Measurements from ENCODE around the gene LASP1NB.

Gene LASP1NB

DNA sequence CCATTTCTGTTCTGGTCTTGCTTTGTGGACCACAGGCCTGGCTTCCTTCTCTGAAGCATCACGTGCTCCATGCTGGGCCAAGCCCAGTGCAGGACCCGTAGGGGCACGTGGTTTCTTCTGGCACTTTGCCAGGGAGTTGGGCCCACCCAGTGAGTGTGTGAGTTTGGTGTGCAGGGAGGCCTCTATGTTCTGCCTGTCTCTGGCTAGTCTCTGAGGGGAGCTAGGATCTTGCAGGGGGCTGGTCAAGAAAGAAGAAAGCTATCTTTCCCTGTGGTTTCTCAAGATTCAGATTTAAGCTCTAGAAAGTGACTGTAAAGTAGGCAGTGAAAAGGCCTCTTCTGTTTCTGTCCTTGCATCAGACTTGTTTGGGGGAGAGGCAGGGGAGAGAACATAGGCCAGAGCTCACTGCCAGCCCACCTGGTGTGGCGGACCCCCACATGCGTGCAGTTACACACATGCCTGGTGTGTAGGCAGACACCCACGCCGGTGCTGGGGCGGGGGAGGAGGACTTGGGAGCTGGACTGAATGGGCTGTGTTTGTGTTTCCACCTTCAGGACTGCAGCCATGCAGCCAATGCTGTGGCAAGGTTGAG lies 43.7 kb upstream of the LASP1NB start (continued):
- TF ChIP-seq, protein P1, sequence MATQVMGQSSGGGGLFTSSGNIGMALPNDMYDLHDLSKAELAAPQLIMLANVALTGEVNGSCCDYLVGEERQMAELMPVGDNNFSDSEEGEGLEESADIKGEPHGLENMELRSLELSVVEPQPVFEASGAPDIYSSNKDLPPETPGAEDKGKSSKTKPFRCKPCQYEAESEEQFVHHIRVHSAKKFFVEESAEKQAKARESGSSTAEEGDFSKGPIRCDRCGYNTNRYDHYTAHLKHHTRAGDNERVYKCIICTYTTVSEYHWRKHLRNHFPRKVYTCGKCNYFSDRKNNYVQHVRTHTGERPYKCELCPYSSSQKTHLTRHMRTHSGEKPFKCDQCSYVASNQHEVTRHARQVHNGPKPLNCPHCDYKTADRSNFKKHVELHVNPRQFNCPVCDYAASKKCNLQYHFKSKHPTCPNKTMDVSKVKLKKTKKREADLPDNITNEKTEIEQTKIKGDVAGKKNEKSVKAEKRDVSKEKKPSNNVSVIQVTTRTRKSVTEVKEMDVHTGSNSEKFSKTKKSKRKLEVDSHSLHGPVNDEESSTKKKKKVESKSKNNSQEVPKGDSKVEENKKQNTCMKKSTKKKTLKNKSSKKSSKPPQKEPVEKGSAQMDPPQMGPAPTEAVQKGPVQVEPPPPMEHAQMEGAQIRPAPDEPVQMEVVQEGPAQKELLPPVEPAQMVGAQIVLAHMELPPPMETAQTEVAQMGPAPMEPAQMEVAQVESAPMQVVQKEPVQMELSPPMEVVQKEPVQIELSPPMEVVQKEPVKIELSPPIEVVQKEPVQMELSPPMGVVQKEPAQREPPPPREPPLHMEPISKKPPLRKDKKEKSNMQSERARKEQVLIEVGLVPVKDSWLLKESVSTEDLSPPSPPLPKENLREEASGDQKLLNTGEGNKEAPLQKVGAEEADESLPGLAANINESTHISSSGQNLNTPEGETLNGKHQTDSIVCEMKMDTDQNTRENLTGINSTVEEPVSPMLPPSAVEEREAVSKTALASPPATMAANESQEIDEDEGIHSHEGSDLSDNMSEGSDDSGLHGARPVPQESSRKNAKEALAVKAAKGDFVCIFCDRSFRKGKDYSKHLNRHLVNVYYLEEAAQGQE (IDR thresholded peaks at IDR 0.05; ENCODE audit: low read depth, low read length) = no peak
- no peak for TF ChIP-seq SIN3A (IDR thresholded peaks at IDR 0.05; ENCODE audit: borderline replicate concordance, low read depth, low read length)
- TF ChIP-seq MXI1 (IDR thresholded peaks at IDR 0.05; ENCODE audit: low read depth, low read length) = 0 out of 2 replicates have a peak, but pooled peaks have one; percentile 39
- TF ChIP-seq TAF1 (IDR thresholded peaks at IDR 0.05; ENCODE audit: borderline replicate concordance, low read depth, low read length) = no peak
- no peak for TF ChIP-seq NRF1 (IDR thresholded peaks at IDR 0.05; ENCODE audit: low read depth, low read length)
- no peak for TF ChIP-seq RCOR1 (IDR thresholded peaks at IDR 0.05; ENCODE audit: low read length)
- TF ChIP-seq POLR2AphosphoS5 (IDR thresholded peaks at IDR 0.05; ENCODE audit: low read depth, low read length) = no peak
- TF ChIP-seq, protein P2, sequence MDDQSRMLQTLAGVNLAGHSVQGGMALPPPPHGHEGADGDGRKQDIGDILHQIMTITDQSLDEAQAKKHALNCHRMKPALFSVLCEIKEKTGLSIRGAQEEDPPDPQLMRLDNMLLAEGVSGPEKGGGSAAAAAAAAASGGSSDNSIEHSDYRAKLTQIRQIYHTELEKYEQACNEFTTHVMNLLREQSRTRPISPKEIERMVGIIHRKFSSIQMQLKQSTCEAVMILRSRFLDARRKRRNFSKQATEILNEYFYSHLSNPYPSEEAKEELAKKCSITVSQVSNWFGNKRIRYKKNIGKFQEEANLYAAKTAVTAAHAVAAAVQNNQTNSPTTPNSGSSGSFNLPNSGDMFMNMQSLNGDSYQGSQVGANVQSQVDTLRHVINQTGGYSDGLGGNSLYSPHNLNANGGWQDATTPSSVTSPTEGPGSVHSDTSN (IDR thresholded peaks at IDR 0.05) = no peak
- TF ChIP-seq RFX5 (IDR thresholded peaks at IDR 0.05; ENCODE audit: low read length) = no peak
- peak; percentile 79 for TF ChIP-seq NFIC (IDR thresholded peaks at IDR 0.05; ENCODE audit: borderline replicate concordance)
- no peak for TF ChIP-seq GABPA (IDR thresholded peaks at IDR 0.05; ENCODE audit: low read depth)
- no peak for TF ChIP-seq RAD21 (IDR thresholded peaks at IDR 0.05; ENCODE audit: low read length)
- TF ChIP-seq YY1 (IDR thresholded peaks at IDR 0.05; ENCODE audit: low read depth) = no peak
- no peak for TF ChIP-seq TEAD4 (IDR thresholded peaks at IDR 0.05; ENCODE audit: borderline replicate concordance, insufficient read depth)
- no peak for TF ChIP-seq FOXJ3 (CRISPR knock-in tag; IDR thresholded peaks at IDR 0.05)
- no peak for TF ChIP-seq EZH2phosphoT487 (IDR thresholded peaks at IDR 0.05; ENCODE audit: borderline replicate concordance, low read depth)
- TF ChIP-seq JUND (IDR thresholded peaks at IDR 0.05) = no peak
- TF ChIP-seq, protein P3, sequence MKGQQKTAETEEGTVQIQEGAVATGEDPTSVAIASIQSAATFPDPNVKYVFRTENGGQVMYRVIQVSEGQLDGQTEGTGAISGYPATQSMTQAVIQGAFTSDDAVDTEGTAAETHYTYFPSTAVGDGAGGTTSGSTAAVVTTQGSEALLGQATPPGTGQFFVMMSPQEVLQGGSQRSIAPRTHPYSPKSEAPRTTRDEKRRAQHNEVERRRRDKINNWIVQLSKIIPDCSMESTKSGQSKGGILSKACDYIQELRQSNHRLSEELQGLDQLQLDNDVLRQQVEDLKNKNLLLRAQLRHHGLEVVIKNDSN (IDR thresholded peaks at IDR 0.05; ENCODE audit: borderline replicate concordance, low read depth) = peak; percentile 80
- no peak for TF ChIP-seq ELF1 (IDR thresholded peaks at IDR 0.05)
- TF ChIP-seq RXRA (IDR thresholded peaks at IDR 0.05; ENCODE audit: borderline replicate concordance, low read depth) = no peak
- TF ChIP-seq, protein P4, sequence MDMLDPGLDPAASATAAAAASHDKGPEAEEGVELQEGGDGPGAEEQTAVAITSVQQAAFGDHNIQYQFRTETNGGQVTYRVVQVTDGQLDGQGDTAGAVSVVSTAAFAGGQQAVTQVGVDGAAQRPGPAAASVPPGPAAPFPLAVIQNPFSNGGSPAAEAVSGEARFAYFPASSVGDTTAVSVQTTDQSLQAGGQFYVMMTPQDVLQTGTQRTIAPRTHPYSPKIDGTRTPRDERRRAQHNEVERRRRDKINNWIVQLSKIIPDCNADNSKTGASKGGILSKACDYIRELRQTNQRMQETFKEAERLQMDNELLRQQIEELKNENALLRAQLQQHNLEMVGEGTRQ (IDR thresholded peaks at IDR 0.05; ENCODE audit: borderline replicate concordance, low read depth, low read length) = peak; percentile 60
- TF ChIP-seq, protein P5, sequence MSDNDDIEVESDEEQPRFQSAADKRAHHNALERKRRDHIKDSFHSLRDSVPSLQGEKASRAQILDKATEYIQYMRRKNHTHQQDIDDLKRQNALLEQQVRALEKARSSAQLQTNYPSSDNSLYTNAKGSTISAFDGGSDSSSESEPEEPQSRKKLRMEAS (IDR thresholded peaks at IDR 0.05; ENCODE audit: low read depth) = 0 out of 2 replicates have a peak, but pooled peaks have one; percentile 42
- no peak for TF ChIP-seq EP300 (IDR thresholded peaks at IDR 0.05; ENCODE audit: borderline replicate concordance in 1 of 2, low read depth in 1 of 2, low read length in 1 of 2)

Measured in SK-N-SH (cell line).